T-helper 1 cell treated with Interleukin-12 subunit alpha and Interleukin-12 subunit beta and Interleukin-4 antibody, amounts not matched to agents 30 ng/mL and 1 ng/mL, for 36 hours (primary cell): ENCODE data around the gene TMEM107. TPM values are rescaled to one million over a fixed set of nuclear protein-coding genes. Genes with fewer than 3 reads are reported as not detected.

Experiments
- intact Hi-C: fragments of 100-400 bp; cut with micrococcal nuclease; formaldehyde crosslinking; loops from one replicate; pipeline ENCODE4 v1.15.1; 2024
- total RNA-seq: library from RNA; stranded (reverse); gene quantifications from 2 replicates; pipeline ENCODE4 v1.2.3, GENCODE V29; 2022

TMEM107 gene
- total RNA-seq, 1 donor from 2014 or later = 22.9 TPM

DNA sequence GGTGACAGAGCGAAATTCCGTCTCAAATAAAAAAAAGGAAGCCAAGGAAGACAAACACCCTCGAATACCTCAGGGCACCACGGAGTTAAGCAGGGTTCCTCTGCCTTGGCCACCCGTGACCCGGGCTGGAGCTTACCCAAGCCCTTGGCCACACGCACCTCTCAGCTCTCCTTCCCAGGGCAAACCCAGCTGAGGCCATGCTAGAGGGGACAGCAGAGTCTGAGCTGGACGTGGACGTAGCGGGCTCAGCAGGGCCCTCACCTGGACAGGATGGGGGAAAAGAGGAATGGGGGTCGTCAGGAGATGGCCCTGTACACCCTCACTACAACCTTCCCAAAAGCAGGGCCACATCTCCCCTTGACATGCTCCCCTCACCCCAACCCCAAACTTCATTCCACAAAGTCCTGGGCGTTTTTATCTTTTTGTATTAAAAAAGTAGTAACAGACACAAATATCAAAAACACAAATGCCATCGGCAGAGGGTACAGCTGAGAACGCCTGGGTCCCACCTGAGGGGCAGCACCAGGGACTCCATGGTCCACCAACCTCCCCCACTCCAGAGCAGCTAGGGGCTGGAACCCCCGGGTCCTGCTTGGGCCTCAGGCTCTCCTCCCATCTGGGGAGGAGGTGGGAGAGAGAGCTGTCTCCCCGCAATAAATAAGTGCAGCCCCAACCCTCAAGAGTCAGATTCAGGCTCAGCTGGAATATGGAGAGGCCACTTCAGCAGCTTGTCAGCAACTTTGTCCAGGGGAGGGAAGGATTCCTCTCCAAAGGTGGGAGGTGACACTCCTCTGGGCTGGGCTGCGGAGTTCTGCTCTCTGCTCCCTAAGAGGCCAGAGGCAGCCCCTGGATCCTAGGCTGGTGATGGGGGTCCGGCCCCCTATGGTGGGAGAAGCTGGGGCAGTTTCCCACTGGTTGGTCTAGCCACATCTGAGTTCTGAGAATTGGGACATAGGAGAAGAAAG lies 35.8 kb downstream of the TMEM107 start:
- intact Hi-C loops = no loop called here

DNA sequence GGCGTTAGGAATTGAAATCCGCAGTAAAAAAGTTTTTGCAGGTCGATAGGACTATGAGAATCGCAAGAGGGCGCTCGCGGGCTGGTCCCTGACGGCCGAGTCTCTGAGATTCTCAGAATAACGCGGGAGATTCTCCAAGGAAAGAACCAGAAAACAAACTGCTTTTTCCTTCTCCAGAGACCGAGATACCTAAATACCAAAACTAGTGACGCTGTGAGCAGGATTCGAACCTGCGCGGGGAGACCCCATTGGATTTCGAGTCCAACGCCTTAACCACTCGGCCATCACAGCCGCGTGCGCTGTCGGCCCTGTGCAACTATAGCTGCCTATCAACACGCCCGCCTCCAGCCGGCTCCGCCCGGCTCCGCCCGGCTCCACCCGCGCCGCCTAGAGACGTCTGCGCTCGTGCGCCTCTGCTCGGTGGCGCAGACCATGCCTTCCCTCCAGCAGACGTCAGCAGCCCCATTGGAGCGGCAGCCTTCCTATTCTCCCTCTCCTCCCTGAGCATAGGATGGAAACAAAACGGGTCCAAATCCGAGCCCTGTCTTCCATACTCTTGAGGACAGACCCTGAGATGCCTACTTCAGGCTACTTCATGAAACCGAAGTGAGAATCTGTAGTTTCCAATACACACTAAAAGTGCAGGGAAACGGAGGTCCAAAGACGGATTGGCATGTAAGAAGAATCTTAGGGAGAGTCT lies 37.4 kb downstream of the TMEM107 start:
- intact Hi-C loops = loop anchor here (1.0 kb wide), 11 partner anchors 12 to 161 kb away; partner anchors contain the start of genes PFAS and SLC25A35

DNA sequence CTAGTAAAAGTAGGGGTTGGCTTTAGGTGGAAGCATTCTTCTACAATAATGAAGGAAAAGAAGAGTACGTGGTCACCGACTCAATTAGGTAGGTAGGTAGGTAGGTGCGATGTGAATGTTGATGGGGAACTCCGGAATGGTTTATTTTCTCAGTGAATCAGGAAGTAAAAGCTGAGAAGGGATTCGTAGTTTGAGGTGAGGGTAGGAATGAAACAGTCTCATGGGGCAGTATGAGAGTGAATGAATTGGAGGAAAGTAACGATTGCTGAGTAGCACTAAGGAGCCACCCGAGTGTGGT lies 37.9 kb downstream of the TMEM107 start:
- intact Hi-C loops = loop anchor here (1.0 kb wide), 7 partner anchors 13 to 162 kb away; no protein-coding TSS in a partner anchor

DNA sequence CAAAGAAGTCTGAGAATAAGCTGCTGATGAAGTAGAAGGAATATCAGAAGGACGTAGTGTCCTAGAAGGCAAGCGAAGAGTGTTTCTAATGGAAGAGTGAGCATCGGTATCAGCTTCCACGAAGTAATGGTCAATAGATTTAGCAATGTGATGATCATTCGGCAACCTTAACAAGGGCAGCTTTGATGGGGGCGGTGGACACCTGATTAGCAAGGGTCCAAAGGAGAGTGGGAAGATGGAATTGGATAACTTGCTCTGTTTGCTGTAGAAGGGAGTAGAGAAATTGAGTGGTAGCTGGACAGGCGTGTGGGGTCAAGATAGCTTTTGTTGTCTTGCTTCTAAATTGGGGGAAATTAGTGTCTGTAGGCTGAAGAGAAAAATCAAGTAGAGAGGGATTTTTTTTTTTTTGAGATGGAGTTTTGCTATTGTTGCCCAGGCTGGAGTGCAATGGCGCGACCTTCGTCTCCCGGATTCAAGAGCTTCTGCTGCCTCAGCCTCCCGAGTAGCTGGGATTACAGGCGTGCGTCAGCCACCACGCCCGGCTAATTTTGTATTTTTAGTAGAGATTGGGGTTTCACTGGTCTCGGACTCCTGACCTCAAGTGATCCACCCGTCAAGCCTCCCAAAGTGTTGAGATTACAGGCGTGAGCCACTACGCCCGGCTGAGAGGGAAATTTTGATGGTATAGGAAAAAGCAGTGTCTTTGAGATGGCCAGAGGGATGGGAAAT lies 38.4 kb downstream of the TMEM107 start:
- intact Hi-C loops = loop anchor here (1.0 kb wide), 7 partner anchors 13 to 162 kb away; no protein-coding TSS in a partner anchor

DNA sequence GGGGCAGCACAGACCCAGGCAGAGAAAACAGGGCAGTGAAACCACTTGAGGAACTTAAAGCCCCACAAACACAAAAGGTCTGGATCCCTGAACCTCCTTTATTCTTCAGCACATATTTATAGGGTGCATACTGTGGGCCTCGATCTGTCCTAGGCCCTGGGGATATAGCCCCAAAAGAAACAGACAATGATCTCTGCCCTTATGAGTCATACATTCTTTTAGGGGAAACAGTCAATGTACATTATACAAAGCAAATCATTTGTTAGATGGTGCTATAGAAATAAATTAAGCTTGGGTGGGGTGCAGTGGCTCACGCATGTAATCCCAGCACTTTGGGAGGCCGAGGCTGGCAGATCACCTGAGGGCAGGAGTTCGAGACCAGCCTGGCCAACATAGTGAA lies 42.2 kb downstream of the TMEM107 start:
- intact Hi-C loops = no loop called here

DNA sequence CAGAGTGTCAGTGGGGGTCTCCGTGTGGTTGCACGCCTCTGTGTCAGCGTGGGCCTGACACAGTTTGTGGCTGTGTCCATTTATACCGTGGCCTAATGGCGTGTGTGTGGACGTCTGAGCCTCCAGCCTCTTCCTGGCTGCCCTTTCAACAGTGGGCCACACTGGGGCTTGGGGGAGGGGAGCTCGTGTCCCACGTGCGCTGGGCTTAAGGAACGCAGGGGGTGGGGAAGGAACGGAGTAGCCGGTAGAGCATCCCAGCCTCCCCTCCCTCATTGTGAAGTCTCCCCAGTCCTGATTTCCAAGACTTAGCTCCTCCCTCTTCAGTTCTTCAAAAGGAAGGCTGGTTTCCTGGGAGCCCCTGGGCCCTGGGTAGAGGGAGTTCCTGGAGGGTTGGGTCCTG lies 42.8 kb downstream of the TMEM107 start:
- intact Hi-C loops = no loop called here

DNA sequence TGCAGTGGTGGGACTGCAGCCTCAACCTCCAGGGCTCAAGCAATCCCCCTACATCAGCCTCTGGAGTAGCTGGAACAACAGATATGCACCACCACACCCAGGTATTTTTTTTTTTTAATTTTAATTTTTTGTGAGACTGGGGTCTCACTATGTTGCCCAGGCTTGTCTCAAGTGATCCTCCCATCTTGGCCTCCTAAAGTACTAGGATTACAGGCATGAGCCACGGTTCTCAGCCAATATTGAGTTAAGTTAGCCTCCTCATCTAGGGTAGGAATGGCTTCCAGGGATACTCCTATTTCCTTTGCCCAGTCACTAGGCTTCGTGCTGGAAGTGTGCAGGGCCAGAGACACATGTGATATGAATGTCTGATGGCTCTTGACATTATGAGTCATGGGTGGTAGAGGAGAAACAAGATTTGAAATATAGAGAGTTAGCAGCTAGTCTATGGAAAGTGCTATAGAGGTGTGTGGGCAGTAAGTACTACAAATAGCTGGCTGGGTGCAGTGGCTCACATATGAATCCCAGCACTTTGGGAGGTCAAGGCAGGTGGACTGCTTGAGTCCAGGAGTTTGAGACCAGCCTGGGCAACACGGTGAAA lies 44.2 kb downstream of the TMEM107 start:
- intact Hi-C loops = no loop called here

DNA sequence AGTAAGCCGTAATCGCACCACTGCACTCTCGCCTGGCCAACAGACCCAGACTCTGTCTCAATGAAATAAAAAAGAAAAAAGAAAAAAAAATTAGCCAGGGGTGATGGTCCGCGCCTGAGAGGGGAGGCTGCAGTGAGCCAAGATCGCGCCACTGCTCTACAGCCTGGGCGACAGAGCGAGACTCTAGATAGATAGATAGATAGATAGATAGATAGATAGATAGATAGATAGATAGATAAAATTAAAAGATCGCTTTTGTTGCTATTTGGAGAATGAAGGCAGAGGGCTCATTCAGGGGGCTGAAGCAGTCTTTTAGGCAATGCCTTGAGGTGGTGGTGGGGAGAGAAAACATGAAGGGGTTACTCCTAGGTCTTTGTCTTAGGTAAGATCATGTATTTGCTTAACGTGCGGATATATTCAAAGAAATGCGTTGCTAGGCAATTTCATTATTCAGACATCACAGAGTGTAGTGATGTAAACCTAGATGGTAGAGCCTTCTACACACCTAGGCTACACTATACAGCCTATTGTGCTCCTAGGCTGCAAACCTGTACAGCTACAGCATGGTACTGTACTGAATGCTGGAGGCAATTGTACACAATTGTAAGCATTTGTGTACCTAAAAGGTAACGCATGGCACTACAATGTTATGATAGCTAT lies 47.9 kb downstream of the TMEM107 start:
- intact Hi-C loops = loop anchor here (10.0 kb wide), 1 partner anchor 617 kb away; the partner anchor contains the start of gene CCDC42

DNA sequence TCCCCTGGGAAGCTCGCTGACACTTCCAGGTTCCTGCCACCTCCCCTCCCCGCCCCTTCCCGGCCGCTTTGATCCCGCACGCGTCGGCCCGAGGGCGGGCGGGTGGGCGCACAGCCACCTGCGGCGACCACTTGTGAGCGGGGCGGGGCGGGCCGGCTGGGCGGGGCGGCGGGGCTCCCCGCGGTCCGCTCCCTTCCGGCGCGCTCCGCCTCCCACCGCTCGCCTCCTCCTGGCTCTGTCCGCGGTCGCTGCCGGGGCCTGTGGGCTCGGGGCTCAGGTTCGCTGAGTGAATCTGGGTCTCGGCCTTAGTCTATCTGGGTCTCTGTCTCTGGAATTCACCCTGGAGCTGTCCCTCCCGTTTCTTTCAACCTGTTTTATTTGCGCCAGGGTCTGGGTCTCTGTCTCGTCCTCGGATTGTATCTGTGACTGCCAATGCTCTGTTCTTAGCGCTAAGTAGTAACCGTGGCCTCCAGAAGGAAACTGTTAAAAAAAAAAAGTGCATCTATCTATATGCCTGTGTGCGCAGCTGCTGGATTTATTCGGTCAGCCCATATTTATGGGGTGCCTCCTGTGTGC lies 49.6 kb downstream of the TMEM107 start:
- intact Hi-C loops = loop anchor here (10.0 kb wide), 1 partner anchor 618 kb away; the partner anchor contains the start of gene CCDC42

DNA sequence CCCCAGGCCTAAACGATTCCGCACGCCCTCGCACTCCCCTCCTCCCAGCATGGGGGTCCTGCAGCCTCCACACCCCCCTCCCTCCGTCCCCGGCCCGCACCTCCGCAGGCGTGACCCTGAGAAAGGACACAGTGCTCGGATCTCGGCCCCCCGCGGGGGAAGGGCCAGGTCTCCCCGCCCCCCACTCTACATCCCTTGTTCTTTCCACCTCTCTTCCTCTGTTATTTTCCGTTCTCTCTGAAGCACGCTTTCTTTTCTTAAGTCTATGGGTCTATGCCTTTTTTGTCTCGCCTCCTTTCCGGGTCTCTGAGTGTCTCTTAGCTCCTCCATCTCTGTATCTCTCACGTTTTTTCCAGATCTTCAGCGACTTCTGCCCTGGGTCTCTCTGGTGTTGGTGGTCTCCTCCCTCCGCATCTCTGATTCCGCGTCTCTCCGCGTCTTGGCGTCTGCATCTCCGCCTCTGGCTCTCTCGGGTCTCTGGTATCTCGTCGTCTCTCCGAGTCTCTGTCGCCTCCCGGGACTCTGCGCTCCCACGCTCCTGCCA lies 50.2 kb downstream of the TMEM107 start:
- intact Hi-C loops = loop anchor here (1.0 to 10.0 kb wide), 4 partner anchors 12 to 619 kb away; partner anchors contain the start of genes CCDC42 and RPL26

DNA sequence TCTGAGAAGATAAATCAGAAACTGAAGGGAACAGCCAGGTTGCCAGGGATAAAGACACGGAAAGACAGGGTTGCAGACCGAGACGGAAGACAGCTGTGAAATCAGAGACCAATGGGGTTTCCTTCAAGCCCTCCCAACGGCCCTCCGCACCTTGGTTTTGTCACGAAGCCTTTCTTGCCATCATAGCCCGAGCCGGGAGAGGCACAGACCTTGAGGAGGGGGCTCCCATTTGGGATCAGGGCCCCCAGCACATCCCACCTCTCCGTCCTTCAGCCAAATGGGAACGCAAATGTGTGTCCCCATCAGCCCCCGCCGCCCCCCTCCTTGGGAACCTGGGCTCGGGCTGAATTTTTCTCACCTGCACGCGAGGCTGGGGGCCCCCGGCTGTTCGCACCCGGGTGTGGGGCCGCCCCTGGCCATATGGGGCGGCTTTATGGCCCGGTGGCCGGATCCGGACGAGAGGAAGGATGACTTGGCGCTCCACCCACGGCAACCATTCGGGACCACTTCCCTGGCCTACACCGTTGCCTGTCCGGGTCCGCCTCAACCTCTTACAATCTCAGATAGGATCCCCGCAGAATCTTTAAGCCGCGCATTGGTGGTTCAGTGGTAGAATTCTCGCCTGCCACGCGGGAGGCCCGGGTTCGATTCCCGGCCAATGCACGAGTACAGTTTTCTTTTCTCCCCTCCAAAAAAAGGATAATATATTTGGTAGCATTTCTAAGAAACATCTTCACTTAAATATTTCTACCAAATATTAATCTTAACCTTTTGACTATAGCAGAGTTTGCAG lies 50.8 kb downstream of the TMEM107 start:
- intact Hi-C loops = loop anchor here (1.0 to 10.0 kb wide), 4 partner anchors 13 to 619 kb away; partner anchors contain the start of genes CCDC42 and RPL26

DNA sequence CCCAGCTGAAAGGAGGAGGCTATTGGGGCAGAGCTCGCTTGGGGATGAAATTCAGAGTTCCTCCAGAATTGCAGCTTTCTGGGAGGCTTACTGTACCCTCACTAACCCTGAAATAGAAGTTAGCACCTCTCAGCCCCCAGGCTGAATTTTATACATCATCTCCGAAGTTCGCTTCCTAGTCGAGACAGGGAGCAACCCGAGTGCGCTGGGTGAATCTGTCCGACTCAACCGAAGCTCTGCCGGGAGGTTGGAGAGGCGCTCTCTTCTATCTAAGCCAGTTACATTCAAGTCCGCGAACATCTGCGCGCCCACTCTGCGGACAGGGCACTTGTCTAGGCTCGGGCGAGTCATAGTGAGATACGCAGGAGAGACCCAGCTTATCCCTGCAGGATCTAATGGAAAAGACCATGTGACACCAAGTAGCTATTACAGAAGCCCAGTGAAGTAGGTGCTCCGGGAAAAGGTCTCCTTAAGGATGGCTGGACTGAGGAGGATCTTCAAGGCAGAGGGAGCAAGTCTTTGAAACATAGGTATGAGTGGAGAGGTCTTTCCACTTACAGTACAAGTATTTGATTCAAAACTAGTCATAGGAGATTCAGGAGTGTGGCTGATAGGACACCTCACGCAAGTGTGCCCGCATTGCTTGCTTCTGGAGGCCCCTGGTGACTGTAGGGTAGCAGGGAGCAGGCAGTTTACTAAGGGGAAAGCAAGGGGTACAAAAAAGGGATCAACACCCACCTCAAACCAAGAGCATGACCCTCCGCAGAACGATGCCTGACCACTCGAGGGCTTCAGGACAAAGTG lies 51.6 kb downstream of the TMEM107 start:
- intact Hi-C loops = loop anchor here (1.0 to 10.0 kb wide), 5 partner anchors 14 to 620 kb away; partner anchors contain the start of genes CCDC42 and RPL26

DNA sequence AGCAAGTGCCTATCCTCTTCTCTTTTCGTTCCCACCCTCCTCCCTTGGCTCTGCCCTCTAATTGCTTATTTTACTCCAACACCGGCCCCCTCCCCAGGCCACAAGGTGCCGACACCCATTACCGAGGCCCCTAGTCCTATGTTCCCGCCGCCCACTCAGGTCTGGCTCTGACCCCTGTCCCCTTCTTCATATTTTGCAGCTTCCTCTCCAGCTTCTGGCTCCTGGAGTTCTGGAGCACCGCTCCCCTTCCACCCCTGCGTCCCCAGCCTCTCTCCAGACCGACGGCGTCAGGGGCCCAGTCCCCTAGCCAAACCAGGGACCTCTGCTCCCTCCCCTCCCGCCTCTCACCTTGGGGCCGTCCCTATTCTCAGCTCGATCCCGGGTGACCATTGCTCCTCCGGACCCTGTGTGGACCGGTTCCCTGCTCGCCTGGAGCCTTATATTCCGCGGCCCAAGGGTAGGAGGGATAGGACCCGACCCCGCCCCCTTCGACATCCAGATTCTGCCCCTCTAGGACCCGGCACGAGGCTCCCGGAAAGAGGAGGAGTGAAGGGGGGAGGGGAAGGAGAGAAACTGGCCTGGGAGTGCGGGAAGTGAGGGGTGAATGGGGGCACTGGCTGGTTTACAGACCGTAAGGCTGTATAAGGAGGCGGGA lies 52.4 kb downstream of the TMEM107 start, which contains the start of gene HES7:
Gene HES7 (minus strand): TSS at position 412 of the 655 bp plus-strand sequence. CDS start 22 bp downstream, at position 390.
- intact Hi-C loops = loop anchor here (5.0 to 10.0 kb wide), 2 partner anchors 282 to 621 kb away; partner anchors contain the start of gene CCDC42

DNA sequence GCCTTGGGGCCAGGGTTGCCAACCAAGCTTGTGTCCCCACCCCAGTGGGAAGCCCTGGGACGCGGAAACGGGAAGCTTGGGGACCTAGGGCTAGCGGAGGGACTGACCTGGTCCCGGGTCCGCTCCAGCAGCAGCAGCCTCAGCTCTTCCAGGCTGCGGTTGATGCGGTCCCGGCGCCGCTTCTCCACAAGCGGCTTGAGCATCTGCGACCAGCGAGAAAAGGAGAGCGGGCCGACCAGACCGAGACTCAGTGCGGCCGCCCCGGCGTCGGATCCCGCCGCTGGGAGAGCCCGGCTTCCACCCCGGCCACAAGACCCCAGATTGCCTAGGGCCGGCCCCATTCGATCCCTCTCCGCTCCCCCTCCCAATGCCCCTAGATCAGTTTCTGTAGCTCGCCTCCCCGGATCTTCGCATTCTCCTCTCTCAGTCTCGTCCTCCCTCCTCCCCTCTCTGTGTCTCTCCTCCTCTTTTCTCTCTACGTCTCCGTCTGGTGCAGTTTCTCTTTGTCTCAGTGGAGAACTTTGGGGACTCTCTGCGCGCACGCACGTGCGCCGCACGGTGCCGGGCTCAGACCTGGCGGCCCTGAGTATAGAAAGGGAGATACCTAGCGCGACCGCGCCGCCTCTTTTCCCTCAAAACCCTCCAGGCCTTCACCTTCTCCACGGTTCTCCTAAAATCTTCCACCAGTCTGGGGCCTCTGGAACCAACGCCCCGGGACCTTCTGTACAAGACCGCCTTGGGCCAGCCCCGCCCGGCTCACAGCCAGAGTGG lies 53.1 kb downstream of the TMEM107 start:
- intact Hi-C loops = loop anchor here (5.0 to 10.0 kb wide), 2 partner anchors 281 to 622 kb away; partner anchors contain the start of gene CCDC42
